CD14-positive monocyte (primary cell): ENCODE results near the gene PTPRU. TPM values are rescaled to one million over a fixed set of nuclear protein-coding genes. Genes with fewer than 3 reads are reported as not detected.

ENCODE experiments used
- DNase-seq, 3 donors: peaks; one replicate each; pipeline ENCODE4 v3.0.0-alpha.2; 2011 to 2022
- H2AFZ ChIP-seq: 2 replicates; pipeline ENCODE4 v1.6.0; 2012; ENCODE audit warnings: mild to moderate bottlenecking, low read depth, low read length, inconsistent platforms; ENCODE audit not compliant: insufficient read depth, poor library complexity, severe bottlenecking
- H3K27ac ChIP-seq, 2 donors: 1 replicate in 1 of 2; 2 replicates in 1 of 2; pipeline ENCODE4 v1.5.1; 2012 to 2013; ENCODE audit warnings: low read length in 2 of 2, control low read depth in 1 of 2, inconsistent platforms in 1 of 2, low read depth in 1 of 2, mild to moderate bottlenecking in 1 of 2
- H3K27me3 ChIP-seq, 2 donors: one replicate each; pipeline versions ENCODE4 v1.6.0 to v1.6.1; 2011 to 2013; ENCODE audit warnings: low read length in 2 of 2; ENCODE audit not compliant: control insufficient read depth in 2 of 2, insufficient read depth in 2 of 2
- H3K36me3 ChIP-seq, 2 donors: replicated peaks in 1 of 2; 1 replicate in 1 of 2; 2 replicates in 1 of 2; pipeline versions ENCODE4 v1.5.1 to v1.6.1; 2012 to 2013; ENCODE audit warnings: low read length in 2 of 2, control low read depth in 1 of 2, inconsistent platforms in 1 of 2, mild to moderate bottlenecking in 1 of 2; ENCODE audit not compliant: insufficient read depth in 2 of 2, control insufficient read depth in 1 of 2
- H3K4me1 ChIP-seq, 2 donors: 1 replicate in 1 of 2; 2 replicates in 1 of 2; pipeline versions ENCODE4 v1.5.1 to v1.6.1; 2012 to 2013; ENCODE audit warnings: low read length in 2 of 2, control low read depth in 1 of 2, inconsistent platforms in 1 of 2, mild to moderate bottlenecking in 1 of 2, moderate library complexity in 1 of 2; ENCODE audit not compliant: insufficient read depth in 2 of 2, control insufficient read depth in 1 of 2
- H3K4me2 ChIP-seq: replicated peaks from 2 replicates; pipeline ENCODE3; 2012; ENCODE audit warnings: low read length, moderate library complexity, mild to moderate bottlenecking; ENCODE audit not compliant: poor library complexity, severe bottlenecking; ENCODE audit errors: extremely low read depth
- H3K4me3 ChIP-seq, 3 experiments: fragments of 200-600 bp in 1 of 3; sonication (generic) in 1 of 3; replicated peaks in 1 of 3; 1 replicate in 2 of 3; 2 replicates in 1 of 3; pipeline ENCODE4 v1.5.1; 2011 to 2013; ENCODE audit warnings: low read length in 3 of 3, mild to moderate bottlenecking in 3 of 3, control low read depth in 2 of 3, low read depth in 2 of 3, inconsistent platforms in 1 of 3, moderate library complexity in 1 of 3
- H3K79me2 ChIP-seq: 2 replicates; pipeline ENCODE4 v1.6.0; 2012; ENCODE audit warnings: mild to moderate bottlenecking, control low read depth, inconsistent platforms, low read length, moderate library complexity; ENCODE audit not compliant: insufficient read depth
- H3K9ac ChIP-seq: 2 replicates; pipeline ENCODE4 v1.6.0; 2017; ENCODE audit warnings: low read length, mild to moderate bottlenecking; ENCODE audit not compliant: insufficient read depth, poor library complexity, severe bottlenecking
- H3K9me3 ChIP-seq, 2 donors: replicated peaks in 1 of 2; 1 replicate in 1 of 2; 2 replicates in 1 of 2; pipeline versions ENCODE4 v1.5.1 to v1.6.1; 2012 to 2013; ENCODE audit warnings: low read length in 2 of 2, control low read depth in 1 of 2; ENCODE audit not compliant: control insufficient read depth in 1 of 2, insufficient read depth in 1 of 2
- H4K20me1 ChIP-seq: 2 replicates; pipeline ENCODE4 v1.6.0; 2012; ENCODE audit warnings: mild to moderate bottlenecking, low read length, control low read depth, moderate library complexity; ENCODE audit not compliant: insufficient read depth
- H3K27ac Mint-ChIP-seq, 7 donors: one replicate each; pipeline ENCODE4 v1.8.0; 2020; ENCODE audit warnings: mild to moderate bottlenecking in 7 of 7, mixed read lengths in 7 of 7, moderate library complexity in 6 of 7, inconsistent platforms in 2 of 7
- H3K27me3 Mint-ChIP-seq, 3 donors: one replicate each; pipeline ENCODE4 v1.8.0; 2021 to 2022; ENCODE audit warnings: low read depth in 3 of 3, mild to moderate bottlenecking in 3 of 3, mixed read lengths in 3 of 3, moderate library complexity in 3 of 3, inconsistent platforms in 1 of 3
- H3K36me3 Mint-ChIP-seq, 2 donors: one replicate each; pipeline ENCODE4 v1.8.0; 2020; ENCODE audit warnings: mixed read lengths in 2 of 2, inconsistent platforms in 1 of 2, mild to moderate bottlenecking in 1 of 2
- H3K4me1 Mint-ChIP-seq: one replicate; pipeline ENCODE4 v1.8.0; 2020; ENCODE audit warnings: mild to moderate bottlenecking, mixed read lengths
- H3K4me3 Mint-ChIP-seq, 2 donors: one replicate each; pipeline ENCODE4 v1.8.0; 2020; ENCODE audit warnings: mild to moderate bottlenecking in 2 of 2, mixed read lengths in 2 of 2, moderate library complexity in 1 of 2
- H3K9me3 Mint-ChIP-seq, 7 donors: one replicate each; pipeline ENCODE4 v1.8.0; 2020 to 2022; ENCODE audit warnings: mixed read lengths in 7 of 7, mild to moderate bottlenecking in 6 of 7, moderate library complexity in 6 of 7, inconsistent platforms in 2 of 7
- WGBS: methylation state at CpG from one replicate; pipeline ENCODE4 v1.1.5; 2013; ENCODE audit warnings: missing lambda C conversion rate; ENCODE audit not compliant: insufficient coverage; 5-methylcytosine and 5-hydroxymethylcytosine counted together
- intact Hi-C, 2 donors: fragments of 100-400 bp; cut with micrococcal nuclease; formaldehyde crosslinking; loops; one replicate each; pipeline versions ENCODE4 v1.15.0 to v1.15.1; 2023
- polyA plus RNA-seq, 3 donors: library from polyadenylated mRNA; depleted of rRNA in 1 of 3; unstranded in 2 of 3; stranded (reverse) in 1 of 3; fragments of 300-500 nt in 2 of 3; fragments of >200 nt in 1 of 3; fragmentation: Illumina TruSeq in 2 of 3; gene quantifications; 1 replicate in 2 of 3; 2 replicates in 1 of 3; pipeline ENCODE4 v1.2.3, GENCODE V29; 2012 to 2021
- TF ChIP-seq, protein P1 (sequence below): fragments of 200-600 bp; IDR thresholded peaks from one replicate; pipeline ENCODE4 v1.8.0; 2022; ENCODE audit warnings: antibody characterized with exemption, mild to moderate bottlenecking

PTPRU gene
- polyA plus RNA-seq, 3 donors: 0.42 to 1.4 TPM; not detected in 1

DNA sequence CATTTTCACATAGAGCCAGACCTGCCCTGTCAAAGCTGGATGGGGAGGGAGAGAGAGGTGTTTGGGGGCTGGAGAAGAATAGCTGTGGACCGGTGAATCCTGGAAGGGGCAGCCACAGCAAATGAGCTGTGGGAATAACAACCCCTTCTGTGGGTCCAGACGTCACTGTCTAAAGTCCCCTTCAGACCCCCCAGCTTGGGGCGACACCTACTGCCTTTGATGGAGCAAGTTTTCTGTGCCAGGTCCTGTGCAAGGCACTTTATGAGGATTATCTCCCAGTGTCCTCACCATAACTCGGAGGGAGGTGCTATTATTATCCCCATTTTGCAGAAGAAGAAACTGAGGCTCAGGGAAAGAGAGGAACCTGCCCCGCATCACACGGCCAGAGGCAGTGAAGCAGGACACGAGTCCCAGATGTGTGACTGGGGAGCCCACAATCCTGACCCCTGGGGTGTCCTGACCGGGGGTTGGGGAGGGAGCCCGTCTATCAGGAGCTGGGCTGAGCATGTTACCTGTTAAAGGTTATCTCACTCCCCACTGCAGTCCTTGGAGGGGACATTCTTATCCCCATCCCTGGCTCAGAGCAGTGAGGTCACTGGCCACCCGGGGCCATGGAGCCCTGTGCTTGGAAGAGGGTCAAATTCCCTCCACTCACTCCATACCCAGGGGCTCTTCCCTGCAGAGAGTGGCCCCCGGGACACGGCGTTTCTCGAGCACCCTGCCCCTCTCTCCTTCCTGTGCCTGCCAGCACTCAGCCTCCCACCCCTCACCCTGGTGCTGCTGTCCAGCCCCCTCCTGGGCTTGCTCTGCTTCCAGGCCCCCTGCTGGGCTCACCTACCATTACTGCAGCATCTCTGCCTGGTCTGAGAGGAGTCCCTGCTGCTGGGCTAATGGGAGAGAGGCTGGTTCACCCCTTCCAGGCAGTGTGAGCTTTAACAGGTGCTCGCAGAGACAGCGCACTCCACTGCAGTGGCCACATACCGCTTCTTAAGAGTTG, 132.9 kb downstream of the PTPRU start:
- Histone ChIP-seq H3K4me1 (no peaks in the 10 kb centered on the region), H3K27me3 (no peaks in the 10 kb centered on the region), H3K4me2 (no peak overlapping the region), H3K36me3 (no peaks in the 10 kb centered on the region), H3K9me3 (no peaks in the 10 kb centered on the region), H3K9ac (no peak overlapping the region), H4K20me1 (no peaks in the 10 kb centered on the region), H3K79me2 (no peaks in the 10 kb centered on the region), H2AFZ (no peak overlapping the region), H3K4me3 (no peak overlapping the region), H3K27ac (no peak overlapping the region)
- peaks cover 5 to 16% (median 11%) of the 10 kb centered on the region in 3 donors for H3K27me3 Mint-ChIP-seq
- no peaks in the 10 kb centered on the region for H3K4me1 Mint-ChIP-seq
- WGBS: 84% methylated on average over 12 of the region's 17 CpGs
- no peaks in the 10 kb centered on the region for H3K36me3 Mint-ChIP-seq
- no peak for DNase-seq
- intact Hi-C loops: no loop called here
- TF ChIP-seq, protein P1, sequence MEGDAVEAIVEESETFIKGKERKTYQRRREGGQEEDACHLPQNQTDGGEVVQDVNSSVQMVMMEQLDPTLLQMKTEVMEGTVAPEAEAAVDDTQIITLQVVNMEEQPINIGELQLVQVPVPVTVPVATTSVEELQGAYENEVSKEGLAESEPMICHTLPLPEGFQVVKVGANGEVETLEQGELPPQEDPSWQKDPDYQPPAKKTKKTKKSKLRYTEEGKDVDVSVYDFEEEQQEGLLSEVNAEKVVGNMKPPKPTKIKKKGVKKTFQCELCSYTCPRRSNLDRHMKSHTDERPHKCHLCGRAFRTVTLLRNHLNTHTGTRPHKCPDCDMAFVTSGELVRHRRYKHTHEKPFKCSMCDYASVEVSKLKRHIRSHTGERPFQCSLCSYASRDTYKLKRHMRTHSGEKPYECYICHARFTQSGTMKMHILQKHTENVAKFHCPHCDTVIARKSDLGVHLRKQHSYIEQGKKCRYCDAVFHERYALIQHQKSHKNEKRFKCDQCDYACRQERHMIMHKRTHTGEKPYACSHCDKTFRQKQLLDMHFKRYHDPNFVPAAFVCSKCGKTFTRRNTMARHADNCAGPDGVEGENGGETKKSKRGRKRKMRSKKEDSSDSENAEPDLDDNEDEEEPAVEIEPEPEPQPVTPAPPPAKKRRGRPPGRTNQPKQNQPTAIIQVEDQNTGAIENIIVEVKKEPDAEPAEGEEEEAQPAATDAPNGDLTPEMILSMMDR: no peak
- H3K4me3 Mint-ChIP-seq: no peak overlapping the region
- peaks cover 0 to 1% (median 0%) of the 10 kb centered on the region in 7 donors for H3K9me3 Mint-ChIP-seq
- no peak overlapping the region for H3K27ac Mint-ChIP-seq

DNA sequence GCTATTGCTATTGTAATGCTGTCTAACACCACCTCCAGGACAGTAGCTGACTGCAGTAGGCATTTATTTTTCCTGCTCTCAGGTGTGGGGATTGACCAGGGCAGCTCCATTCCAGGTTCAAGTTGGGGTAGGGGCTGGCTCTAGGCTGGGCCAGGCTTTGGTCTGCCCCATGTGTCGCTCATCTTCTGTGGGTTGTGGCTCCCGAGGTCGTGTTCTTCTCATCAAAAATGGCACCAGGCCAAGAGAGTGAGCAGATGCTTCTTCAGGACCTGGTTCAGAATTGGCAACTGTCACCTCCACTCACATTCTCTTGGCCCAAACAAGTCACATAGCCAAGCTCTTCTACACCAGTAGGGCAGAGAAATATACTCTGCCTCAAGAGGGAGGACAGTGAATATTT, 133.7 kb downstream of the PTPRU start:
- TF ChIP-seq, protein P1: no peak
- no peaks in the 10 kb centered on the region for H3K79me2 ChIP-seq
- Mint-ChIP-seq H3K4me3 (no peak overlapping the region), H3K27ac (no peak overlapping the region), H3K36me3 (no peaks in the 10 kb centered on the region), H3K27me3 (peaks cover 5 to 18% (median 15%) of the 10 kb centered on the region in 3 donors), H3K9me3 (peaks cover 0 to 4% (median under 1%) of the 10 kb centered on the region in 7 donors), H3K4me1 (no peaks in the 10 kb centered on the region)
- no peaks in the 10 kb centered on the region for H3K36me3 ChIP-seq
- DNase-seq: no peak
- H3K9ac ChIP-seq: no peak overlapping the region
- H3K27me3 ChIP-seq: no peaks in the 10 kb centered on the region
- H2AFZ ChIP-seq: no peak overlapping the region
- peaks cover 0 to 1% of the 10 kb centered on the region in 2 donors for H3K9me3 ChIP-seq
- no peak overlapping the region for H3K27ac ChIP-seq
- intact Hi-C loops: no loop called here
- no peaks in the 10 kb centered on the region for H4K20me1 ChIP-seq
- WGBS: 92% methylated on average over 2 of the region's 3 CpGs
- no peak overlapping the region for H3K4me2 ChIP-seq
- no peaks in the 10 kb centered on the region for H3K4me1 ChIP-seq
- no peak overlapping the region for H3K4me3 ChIP-seq
